T-cell (primary cell): ENCODE measurements around the gene ABCF1. TPM values are rescaled to one million over a fixed set of nuclear protein-coding genes. Genes with fewer than 3 reads are reported as not detected.

Source experiments
- ATAC-seq, 4 experiments: fragments of 200-7000 bp in 3 of 4; fragments of 150-1000 bp in 1 of 4; cut with Tn5 transposase; replicated peaks in 1 of 4; 1 replicate in 3 of 4; 2 replicates in 1 of 4; pipeline ENCODE4 v1.10.0; 2021; ENCODE audit warnings: moderate library complexity in 3 of 4, mild to moderate bottlenecking in 2 of 4, moderate number of reproducible peaks in 1 of 4
- CTCF ChIA-PET, 2 donors: fragments of 300-600 bp; sonication (Branson Sonifier 250); formaldehyde crosslinking; loops; one replicate each; lab custom pipeline; 2022; ENCODE audit warnings: antibody characterized with exemption in 2 of 2; lab: Charles Lee
- POLR2A ChIA-PET, 2 donors: fragments of 300-600 bp; sonication (Branson Sonifier 250); formaldehyde crosslinking; loops; one replicate each; lab custom pipeline; 2022; ENCODE audit warnings: antibody characterized with exemption in 2 of 2; lab: Charles Lee
- DNase-seq, 35 experiments: peaks; one replicate each; pipeline versions ENCODE4 v3.0.0 to v3.0.0-alpha.2; 2013 to 2023
- H3K27ac ChIP-seq: one replicate; pipeline ENCODE4 v1.5.1; 2013; ENCODE audit warnings: low read length
- H3K27me3 ChIP-seq, 2 experiments: replicated peaks in 1 of 2; 1 replicate in 1 of 2; 2 replicates in 1 of 2; pipeline versions ENCODE4 v1.6.1 to v1.7.0; 2013; ENCODE audit warnings: low read length in 1 of 2, mixed read lengths in 1 of 2; ENCODE audit not compliant: control insufficient read depth in 2 of 2, insufficient read depth in 2 of 2; ENCODE audit errors: extremely low read depth in 1 of 2
- H3K36me3 ChIP-seq, 2 donors: 1 replicate in 1 of 2; 2 replicates in 1 of 2; pipeline versions ENCODE4 v1.6.1 to v1.7.0; 2013; ENCODE audit warnings: low read length in 1 of 2; ENCODE audit not compliant: control insufficient read depth in 2 of 2, insufficient read depth in 1 of 2; ENCODE audit errors: extremely low read depth in 1 of 2
- H3K4me1 ChIP-seq, 2 experiments: 1 replicate in 1 of 2; 2 replicates in 1 of 2; pipeline versions ENCODE4 v1.6.1 to v1.7.0; 2013; ENCODE audit warnings: low read length in 2 of 2, mixed read lengths in 1 of 2; ENCODE audit not compliant: insufficient read depth in 2 of 2, control insufficient read depth in 1 of 2; ENCODE audit errors: extremely low read depth in 1 of 2
- H3K4me3 ChIP-seq, 2 donors: 1 replicate in 1 of 2; 2 replicates in 1 of 2; pipeline versions ENCODE4 v1.5.1 to v1.7.0; 2013; ENCODE audit warnings: mild to moderate bottlenecking in 2 of 2, low read length in 1 of 2, moderate library complexity in 1 of 2; ENCODE audit not compliant: control insufficient read depth in 1 of 2; ENCODE audit errors: extremely low read depth in 1 of 2
- H3K9me3 ChIP-seq: 2 replicates; pipeline ENCODE4 v1.7.0; 2013
- H3K27ac Mint-ChIP-seq, 2 donors: one replicate each; pipeline ENCODE4 v1.8.0; 2020 to 2021; ENCODE audit warnings: mild to moderate bottlenecking in 2 of 2, mixed read lengths in 2 of 2
- H3K27me3 Mint-ChIP-seq, 2 donors: one replicate each; pipeline ENCODE4 v1.8.0; 2021 to 2022; ENCODE audit warnings: mixed read lengths in 2 of 2
- H3K36me3 Mint-ChIP-seq: one replicate; pipeline ENCODE4 v1.8.0; 2021; ENCODE audit warnings: mixed read lengths
- H3K4me1 Mint-ChIP-seq, 3 donors: one replicate each; pipeline ENCODE4 v1.8.0; 2020 to 2022; ENCODE audit warnings: mixed read lengths in 3 of 3, mild to moderate bottlenecking in 1 of 3
- H3K4me3 Mint-ChIP-seq, 3 donors: one replicate each; pipeline ENCODE4 v1.8.0; 2020 to 2022; ENCODE audit warnings: mild to moderate bottlenecking in 3 of 3, mixed read lengths in 3 of 3, moderate library complexity in 3 of 3
- H3K9me3 Mint-ChIP-seq, 3 donors: one replicate each; pipeline ENCODE4 v1.8.0; 2020 to 2022; ENCODE audit warnings: mixed read lengths in 3 of 3
- WGBS: methylation state at CpG from one replicate; pipeline ENCODE4 v1.1.5; 2013; ENCODE audit warnings: missing lambda C conversion rate; ENCODE audit not compliant: insufficient coverage; 5-methylcytosine and 5-hydroxymethylcytosine counted together
- total RNA-seq, 35 experiments: library from RNA in 6 of 35; stranded (reverse) in 6 of 35; fragments of 120-200 nt in 1 of 35; gene quantifications; one replicate each; pipeline versions ENCODE4 v1.2.1 to v1.2.4 and lab custom pipeline; 2013 to 2026

The ABCF1 gene
- total RNA-seq, 5 donors from 2014 or later (not counting 1 experiment from before 2014, with no cell fraction given), result 61.1 to 89.9 (median 73.8) TPM

GRCh38 chr6:30615958-30616810 is 44.9 kb downstream of the ABCF1 start:
- peaks cover 4 to 31% of the 10 kb centered on the region in 2 donors for H3K36me3 ChIP-seq
- no peaks in the 10 kb centered on the region for H3K9me3 ChIP-seq
- peaks cover 39% of the 10 kb centered on the region for H3K36me3 Mint-ChIP-seq
- H3K9me3 Mint-ChIP-seq, result no peaks in the 10 kb centered on the region
- H3K27me3 Mint-ChIP-seq, result peaks cover 0 to 2% of the 10 kb centered on the region in 2 donors
- peak; percentile 18 to 68 (median 42) for DNase-seq
- peak overlapping the region; percentile 93 to 100 (median 98) for H3K4me3 Mint-ChIP-seq
- peak overlapping the region; percentile 71 to 100 for H3K4me3 ChIP-seq
- 0% methylated on average over 1 of the region's 10 CpGs for WGBS
- peaks cover 34 to 37% of the 10 kb centered on the region in 2 experiments for H3K4me1 ChIP-seq
- H3K27ac Mint-ChIP-seq, result peak overlapping the region; percentile 100
- ChIA-PET POLR2A (interaction anchor here (0.6 to 3.1 kb wide), 12 partner anchors 11 to 126 kb away, joined by 3 to 24 read pairs (median 5); partner anchors contain the start of genes ABCF1 (in 1 of the 2), MDC1 (in 1 of the 2) and PRR3 (in 1 of the 2)), CTCF (interaction anchor here in 1 of 2 donors (1.0 to 4.2 kb wide), 3 partner anchors 63 to 106 kb away, joined by 3 to 23 read pairs (median 10); no protein-coding TSS in a partner anchor)
- H3K4me1 Mint-ChIP-seq, result peaks cover 50 to 55% (median 51%) of the 10 kb centered on the region in 3 donors
- peak overlapping the region; percentile 100 for H3K27ac ChIP-seq
- ATAC-seq, result no peak
- no peaks in the 10 kb centered on the region for H3K27me3 ChIP-seq

GRCh38 chr6:30616811-30617564 is 45.7 kb downstream of the ABCF1 start, which contains the start of gene PPP1R10:
Gene PPP1R10 (minus strand): TSS chr6:30617243. CDS start chr6:30609944, 7,299 bp downstream.
- DNase-seq, result peak; percentile 94 to 100 (median 98)
- ChIA-PET POLR2A (interaction anchor here in 1 of 2 donors (0.5 to 0.8 kb wide), 2 partner anchors 75 to 104 kb away, joined by 3 read pairs; no protein-coding TSS in a partner anchor), CTCF (interaction anchor here (0.7 to 1.2 kb wide), 3 partner anchors 9 to 270 kb away, joined by 3 to 5 read pairs (median 3); partner anchors contain the start of genes ABCF1 (in 1 of the 2) and ATAT1 (in 1 of the 2))
- Mint-ChIP-seq H3K27ac (peak within 1 kb of the TSS; percentile 100), H3K4me3 (peak within 1 kb of the TSS; percentile 93 to 100 (median 98)), H3K27me3 (peaks cover 0 to 2% of the 10 kb centered on the region in 2 donors), H3K36me3 (peaks cover 39% of the 10 kb centered on the region), H3K9me3 (no peaks in the 10 kb centered on the region), H3K4me1 (peaks cover 42 to 49% (median 43%) of the 10 kb centered on the region in 3 donors)
- Histone ChIP-seq H3K27ac (peak within 1 kb of the TSS; percentile 100), H3K4me3 (peak within 1 kb of the TSS; percentile 88 to 100), H3K27me3 (no peaks in the 10 kb centered on the region), H3K4me1 (peaks cover 29 to 33% of the 10 kb centered on the region in 2 experiments), H3K9me3 (no peaks in the 10 kb centered on the region), H3K36me3 (peaks cover 7 to 33% of the 10 kb centered on the region in 2 donors)
- ATAC-seq, result peak; percentile 78 to 81 (median 78)
- under 1% methylated on average over 34 of the region's 40 CpGs for WGBS

DNA sequence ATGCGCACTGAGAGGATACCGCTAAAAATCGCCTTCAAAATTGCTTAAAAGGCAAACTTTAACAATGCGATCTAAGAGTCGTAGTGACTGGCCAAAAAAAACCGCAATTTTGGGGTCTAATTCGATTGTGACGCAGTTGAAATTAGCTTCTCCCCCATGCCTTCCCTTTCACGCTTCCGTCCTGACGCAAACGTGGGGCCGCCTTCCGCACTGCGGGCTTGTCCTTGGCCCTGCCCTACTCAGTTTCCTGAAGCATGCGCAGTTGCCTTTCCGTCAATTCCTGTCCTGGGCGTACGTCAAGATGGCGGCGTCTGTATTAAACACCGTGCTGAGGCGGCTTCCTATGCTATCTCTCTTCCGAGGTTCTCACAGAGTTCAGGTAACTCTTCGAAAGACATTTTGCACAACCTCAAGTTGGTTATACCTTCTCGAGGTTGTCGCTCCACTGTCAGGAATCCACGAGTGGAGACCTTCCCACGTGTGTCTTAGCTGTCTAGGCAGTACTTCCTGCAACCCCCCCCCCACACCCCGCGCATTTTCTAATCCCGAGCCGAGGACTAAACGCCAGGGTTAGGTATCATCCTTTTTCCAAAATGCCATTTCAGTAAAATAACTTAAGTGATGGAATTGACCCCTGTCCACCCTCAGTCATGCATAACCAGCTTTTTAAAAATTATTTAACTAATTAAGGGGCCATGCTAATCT is 46.5 kb downstream of the ABCF1 start, which contains the start of gene MRPS18B:
Gene MRPS18B, plus strand, starts transcription at position 276 of the 705 bp plus-strand sequence. Its CDS starts 26 bp downstream, at position 302.
- ChIA-PET POLR2A (interaction anchor here (0.5 to 0.8 kb wide), 6 partner anchors 31 to 104 kb away, joined by 3 to 11 read pairs (median 3); partner anchors contain the start of gene MDC1 (in 1 of the 2)), CTCF (interaction anchor here (0.7 to 1.7 kb wide), 7 partner anchors 8 to 269 kb away, joined by 3 to 5 read pairs (median 3); partner anchors contain the start of genes ABCF1 (in 1 of the 2), ATAT1 (in 1 of the 2) and DHX16 (in 1 of the 2))
- WGBS, result 0% methylated on average over 34 of the region's 34 CpGs
- no peaks in the 10 kb centered on the region for H3K27me3 ChIP-seq
- no peaks in the 10 kb centered on the region for H3K9me3 Mint-ChIP-seq
- H3K4me1 Mint-ChIP-seq, result peaks cover 37 to 45% (median 38%) of the 10 kb centered on the region in 3 donors
- H3K36me3 Mint-ChIP-seq, result peaks cover 43% of the 10 kb centered on the region
- peaks cover 27 to 31% of the 10 kb centered on the region in 2 experiments for H3K4me1 ChIP-seq
- H3K9me3 ChIP-seq, result no peaks in the 10 kb centered on the region
- peaks cover 7 to 38% of the 10 kb centered on the region in 2 donors for H3K36me3 ChIP-seq
- peak within 1 kb of the TSS; percentile 100 for H3K27ac ChIP-seq
- peaks cover 0 to 2% of the 10 kb centered on the region in 2 donors for H3K27me3 Mint-ChIP-seq
- peak within 1 kb of the TSS; percentile 93 to 100 (median 98) for H3K4me3 Mint-ChIP-seq
- H3K4me3 ChIP-seq, result peak within 1 kb of the TSS; percentile 88 to 100
- DNase-seq (peak; percentile 91 to 100 (median 99)), ATAC-seq (peak; percentile 77 to 83 (median 79))
- H3K27ac Mint-ChIP-seq, result peak within 1 kb of the TSS; percentile 100

DNA sequence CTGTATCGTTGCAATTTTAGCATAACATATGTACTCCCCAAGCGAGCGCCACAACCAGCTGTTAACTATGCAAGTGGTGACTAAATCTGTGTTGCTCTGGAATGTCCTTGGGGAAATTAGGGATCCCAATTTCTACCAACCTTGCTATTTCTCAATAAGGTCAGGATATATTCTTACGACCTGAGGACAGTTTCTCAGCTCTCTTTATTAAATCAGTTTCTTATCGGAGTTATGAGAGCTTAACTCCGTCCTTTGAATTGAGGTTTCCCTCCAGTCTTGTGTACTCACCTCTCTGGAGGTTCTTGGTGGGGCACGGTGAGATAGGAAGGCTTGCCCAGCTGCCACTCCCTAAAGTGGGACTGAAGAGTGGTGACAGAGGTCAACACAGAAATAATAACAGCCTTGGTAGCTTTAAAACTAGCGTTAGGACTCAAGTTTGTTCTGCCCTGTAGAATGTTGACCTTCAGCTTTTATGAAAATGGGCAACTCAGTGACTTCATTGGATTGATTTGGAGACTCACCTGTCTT is 47.1 kb downstream of the ABCF1 start:
- Mint-ChIP-seq H3K4me1 (peaks cover 30 to 39% (median 32%) of the 10 kb centered on the region in 3 donors), H3K27me3 (peaks cover 0 to 2% of the 10 kb centered on the region in 2 donors), H3K9me3 (no peaks in the 10 kb centered on the region), H3K36me3 (peaks cover 44% of the 10 kb centered on the region), H3K4me3 (peak overlapping the region; percentile 93 to 100 (median 98)), H3K27ac (peak overlapping the region; percentile 100)
- no peaks in the 10 kb centered on the region for H3K9me3 ChIP-seq
- peaks cover 7 to 42% of the 10 kb centered on the region in 2 donors for H3K36me3 ChIP-seq
- peak overlapping the region; percentile 85 to 88 for H3K4me3 ChIP-seq
- DNase-seq (no peak), ATAC-seq (no peak)
- ChIA-PET POLR2A (interaction anchor here (0.6 to 0.8 kb wide), 5 partner anchors 31 to 103 kb away, joined by 3 to 11 read pairs (median 3); partner anchors contain the start of gene MDC1 (in 1 of the 2)), CTCF (interaction anchor here (0.9 to 1.7 kb wide), 6 partner anchors 8 to 104 kb away, joined by 3 to 5 read pairs (median 4); partner anchors contain the start of genes ABCF1 (in 1 of the 2), ATAT1 (in 1 of the 2) and DHX16 (in 1 of the 2))
- H3K27me3 ChIP-seq, result no peaks in the 10 kb centered on the region
- WGBS, result 0% methylated on average over 1 of the region's 8 CpGs
- peaks cover 21 to 29% of the 10 kb centered on the region in 2 experiments for H3K4me1 ChIP-seq
- H3K27ac ChIP-seq, result peak overlapping the region; percentile 100

- H3K27ac Mint-ChIP-seq, result peak overlapping the region; percentile 48 to 73
- WGBS, result no CpG with 5 or more reads among the region's 11 CpGs
- POLR2A ChIA-PET, result interaction anchor here in 1 of 2 donors (0.5 kb wide), 1 partner anchor 679 kb away, joined by 4 read pairs; no protein-coding TSS in a partner anchor
Measured at GRCh38 chr6:30619561-30619960, 48.3 kb downstream of the ABCF1 start.

More at GRCh38 chr6:30619561-30619960, 48.3 kb downstream of the ABCF1 start:
- Histone ChIP-seq H3K27me3 (no peaks in the 10 kb centered on the region), H3K4me3 (no peak overlapping the region), H3K4me1 (peaks cover 10 to 17% of the 10 kb centered on the region in 2 experiments), H3K27ac (no peak overlapping the region), H3K36me3 (peaks cover 10 to 54% of the 10 kb centered on the region in 2 donors), H3K9me3 (no peaks in the 10 kb centered on the region)
- peaks cover 18 to 27% (median 20%) of the 10 kb centered on the region in 3 donors for H3K4me1 Mint-ChIP-seq
- peaks cover 43% of the 10 kb centered on the region for H3K36me3 Mint-ChIP-seq
- ATAC-seq (no peak), DNase-seq (no peak)
- H3K27me3 Mint-ChIP-seq, result peaks cover 0 to 2% of the 10 kb centered on the region in 2 donors
- H3K9me3 Mint-ChIP-seq, result no peaks in the 10 kb centered on the region
- CTCF ChIA-PET, result no interaction called here
- peak overlapping the region; percentile 93 to 100 (median 98) for H3K4me3 Mint-ChIP-seq
